OCI-LY7 (cell line): Measurements from ENCODE around the gene KL.

Experiments used
- EZH2phosphoT487 ChIP-seq: fragments of 200-600 bp; sonication (generic); IDR thresholded peaks from 2 replicates; pipeline ENCODE4 v1.6.1; 2018; ENCODE audit warnings: low read depth, borderline replicate concordance, mild to moderate bottlenecking, mixed run types, antibody characterized with exemption, low read length, moderate library complexity, mixed read lengths
- TF ChIP-seq, protein P1 (sequence below): fragments of 200-600 bp; sonication (generic); conservative IDR thresholded peaks from 2 replicates; pipeline ENCODE4 v1.5.1; 2014; ENCODE audit warnings: mild to moderate bottlenecking, antibody characterized with exemption, low read length, moderate library complexity, mixed read lengths

- TF ChIP-seq EZH2phosphoT487, result no peak
- TF ChIP-seq, protein P1, sequence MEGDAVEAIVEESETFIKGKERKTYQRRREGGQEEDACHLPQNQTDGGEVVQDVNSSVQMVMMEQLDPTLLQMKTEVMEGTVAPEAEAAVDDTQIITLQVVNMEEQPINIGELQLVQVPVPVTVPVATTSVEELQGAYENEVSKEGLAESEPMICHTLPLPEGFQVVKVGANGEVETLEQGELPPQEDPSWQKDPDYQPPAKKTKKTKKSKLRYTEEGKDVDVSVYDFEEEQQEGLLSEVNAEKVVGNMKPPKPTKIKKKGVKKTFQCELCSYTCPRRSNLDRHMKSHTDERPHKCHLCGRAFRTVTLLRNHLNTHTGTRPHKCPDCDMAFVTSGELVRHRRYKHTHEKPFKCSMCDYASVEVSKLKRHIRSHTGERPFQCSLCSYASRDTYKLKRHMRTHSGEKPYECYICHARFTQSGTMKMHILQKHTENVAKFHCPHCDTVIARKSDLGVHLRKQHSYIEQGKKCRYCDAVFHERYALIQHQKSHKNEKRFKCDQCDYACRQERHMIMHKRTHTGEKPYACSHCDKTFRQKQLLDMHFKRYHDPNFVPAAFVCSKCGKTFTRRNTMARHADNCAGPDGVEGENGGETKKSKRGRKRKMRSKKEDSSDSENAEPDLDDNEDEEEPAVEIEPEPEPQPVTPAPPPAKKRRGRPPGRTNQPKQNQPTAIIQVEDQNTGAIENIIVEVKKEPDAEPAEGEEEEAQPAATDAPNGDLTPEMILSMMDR, result no peak
Measured at GRCh38 chr13:33011828-33012470, 4.3 kb upstream of the KL start.
